ENCODE results near the gene NR2C1. TPM values are rescaled to one million over a fixed set of nuclear protein-coding genes. Genes with fewer than 3 reads are reported as not detected.

NR2C1 gene
- polyA plus RNA-seq, 1 donor: 42.8 TPM

Other genes starting within 250 kb of the NR2C1 start
- 88.4 TPM for gene NDUFA12, start 69.9 kb downstream of the NR2C1 start, polyA plus RNA-seq (ENCODE audit: insufficient read length)
- gene FGD6, start 143.8 kb upstream of the NR2C1 start, polyA plus RNA-seq (ENCODE audit: insufficient read length): 4.1 TPM
- 81.4 TPM for gene VEZT, start 144.2 kb upstream of the NR2C1 start, polyA plus RNA-seq (ENCODE audit: insufficient read length)